HepG2 (cell line): Measurements from ENCODE around the gene ABCA3. TPM values are rescaled to one million over a fixed set of nuclear protein-coding genes. Genes with fewer than 3 reads are reported as not detected.

Source experiments
- AHR ChIP-seq: IDR thresholded peaks from 2 replicates; pipeline ENCODE4 v1.6.1; 2018; ENCODE audit warnings: missing genetic modification reagents, missing compliant biosample characterization
- ETV5 ChIP-seq: IDR thresholded peaks from 2 replicates; pipeline ENCODE4 v1.6.1; 2018; ENCODE audit warnings: missing biosample characterization, missing genetic modification reagents, inconsistent platforms, borderline replicate concordance
- GZF1 ChIP-seq: sonication (generic); formaldehyde crosslinking; IDR thresholded peaks from 2 replicates; pipeline ENCODE4 v1.5.1; 2020; ENCODE audit warnings: mild to moderate bottlenecking, missing genetic modification reagents
- NAIF1 ChIP-seq: sonication (generic); formaldehyde crosslinking; IDR thresholded peaks from 2 replicates; pipeline ENCODE4 v1.5.0; 2020; ENCODE audit warnings: mild to moderate bottlenecking, missing genetic modification reagents, borderline replicate concordance
- NFATC3 ChIP-seq: sonication (generic); formaldehyde crosslinking; IDR thresholded peaks from 2 replicates; pipeline ENCODE4 v1.5.1; 2020; ENCODE audit warnings: mild to moderate bottlenecking, missing genetic modification reagents
- PBX3 ChIP-seq: sonication (generic); formaldehyde crosslinking; IDR thresholded peaks from 2 replicates; pipeline ENCODE4 v1.8.1; 2023; ENCODE audit warnings: missing genetic modification reagents, inconsistent platforms, borderline replicate concordance
- ZBTB39 ChIP-seq: sonication (generic); formaldehyde crosslinking; IDR thresholded peaks from 2 replicates; pipeline ENCODE4 v1.5.0; 2020; ENCODE audit warnings: missing genetic modification reagents
- ZNF136 ChIP-seq: sonication (generic); formaldehyde crosslinking; IDR thresholded peaks from 2 replicates; pipeline ENCODE4 v1.8.1; 2022; ENCODE audit warnings: low read depth, mild to moderate bottlenecking, moderate library complexity, missing genetic modification reagents
- ZNF276 ChIP-seq: sonication (generic); formaldehyde crosslinking; IDR thresholded peaks from 2 replicates; pipeline ENCODE4 v1.4.0; 2020; ENCODE audit warnings: mild to moderate bottlenecking, low read depth, missing genetic modification reagents
- ZNF33B ChIP-seq: sonication (generic); formaldehyde crosslinking; IDR thresholded peaks from 2 replicates; pipeline ENCODE4 v1.5.1; 2020; ENCODE audit warnings: mild to moderate bottlenecking, missing genetic modification reagents
- ZNF354B ChIP-seq: sonication (generic); formaldehyde crosslinking; IDR thresholded peaks from 2 replicates; pipeline ENCODE4 v1.8.0; 2022; ENCODE audit warnings: mild to moderate bottlenecking, missing genetic modification reagents
- ZNF441 ChIP-seq: sonication (generic); formaldehyde crosslinking; IDR thresholded peaks from 2 replicates; pipeline ENCODE4 v1.7.0; 2021; ENCODE audit warnings: missing genetic modification reagents, borderline replicate concordance
- ZNF619 ChIP-seq: sonication (generic); formaldehyde crosslinking; IDR thresholded peaks from 2 replicates; pipeline ENCODE4 v1.4.0; 2020; ENCODE audit warnings: mild to moderate bottlenecking, missing genetic modification reagents
- ZNF879 ChIP-seq: sonication (generic); formaldehyde crosslinking; IDR thresholded peaks from 2 replicates; pipeline ENCODE4 v1.8.1; 2023; ENCODE audit warnings: missing genetic modification reagents
- polyA plus RNA-seq, 8 experiments: library from polyadenylated mRNA; depleted of rRNA in 3 of 8; stranded (reverse) in 7 of 8; unstranded in 1 of 8; fragments of >200 nt; fragmentation: Illumina TruSeq in 4 of 8; extraction: Trizol in 4 of 8; gene quantifications; 2 replicates each; pipeline versions ENCODE4 v1.2.1 to v1.2.3, GENCODE V29; 2011 to 2016; ENCODE audit warnings: low read depth in 4 of 8, missing spikeins in 1 of 8, mixed read lengths in 1 of 8; ENCODE audit not compliant: insufficient read depth in 1 of 8
- total RNA-seq, 5 experiments: library from RNA; depleted of rRNA; stranded (reverse); fragments of >200 nt; fragmentation: Illumina TruSeq; extraction: Trizol; gene quantifications; 2 replicates each; pipeline ENCODE4 v1.2.3, GENCODE V29; 2016; ENCODE audit warnings: low read depth in 1 of 5
- TF ChIP-seq, protein P1 (sequence below): sonication (generic); formaldehyde crosslinking; IDR thresholded peaks from 2 replicates; pipeline ENCODE4 v1.5.1; 2020; ENCODE audit warnings: mild to moderate bottlenecking, missing genetic modification reagents
- TF ChIP-seq, protein P2 (sequence below): sonication (generic); formaldehyde crosslinking; IDR thresholded peaks from 2 replicates; pipeline ENCODE4 v1.4.0; 2020; ENCODE audit warnings: missing genetic modification reagents
- TF ChIP-seq, protein P3 (sequence below): sonication (generic); formaldehyde crosslinking; IDR thresholded peaks from 2 replicates; pipeline ENCODE4 v1.4.0; 2020; ENCODE audit warnings: mild to moderate bottlenecking, low read depth, missing genetic modification reagents

ABCA3 gene
- total and polyA plus RNA-seq, 2 of the 13 experiments (the other 11 are each of a cell fraction or from before 2014, with no cell fraction given): 0.60 to 1.5 TPM

DNA sequence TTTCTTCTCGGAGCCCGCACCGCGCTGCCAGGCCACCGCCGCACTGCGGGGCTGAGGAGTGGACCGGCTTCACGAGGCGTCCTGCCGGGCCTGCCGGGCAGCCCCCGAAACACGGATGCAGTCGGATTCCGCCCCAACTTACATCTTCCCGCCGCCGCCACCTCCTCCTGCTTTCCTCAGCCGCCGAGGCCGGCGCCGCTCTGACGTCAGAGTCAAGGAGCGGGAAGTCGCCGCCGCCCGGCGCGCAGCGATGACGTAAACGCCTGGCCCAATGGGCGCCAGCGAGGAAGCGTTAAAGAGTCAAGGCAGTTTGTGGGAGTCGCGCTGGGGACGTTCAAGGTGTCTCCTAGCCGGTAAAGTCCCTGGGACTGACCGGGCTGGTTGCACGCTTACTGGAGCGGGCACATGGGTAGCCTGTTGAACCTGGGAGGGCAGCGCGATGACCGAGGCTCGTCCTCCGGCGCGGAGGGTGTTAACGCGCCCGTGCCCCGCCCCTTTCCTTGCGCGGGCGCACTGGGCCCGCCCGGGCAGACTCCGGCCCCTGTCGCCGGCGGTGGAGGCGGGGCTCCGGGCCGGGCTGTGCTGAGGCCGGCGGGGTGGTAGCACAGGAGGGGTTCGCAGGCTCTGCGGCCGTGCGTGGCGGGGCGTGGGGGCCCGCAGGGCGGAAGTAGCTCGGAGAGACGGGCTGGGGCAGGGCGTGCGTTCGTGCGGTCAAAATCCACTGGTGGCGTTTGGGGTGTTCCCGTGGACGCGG, 72.4 kb downstream of the ABCA3 start, which contains the start of gene RNPS1 (continued):
- TF ChIP-seq AHR (CRISPR knock-in tag) (peak; percentile 54; the same call in 1 of the 2 replicates), NFATC3 (peak; percentile 67; the same call in 1 of the 2 replicates), ZNF619 (CRISPR knock-in tag) (peak; percentile 76), ZNF354B (CRISPR knock-in tag) (no peak), ZNF136 (CRISPR knock-in tag) (peak; percentile 31; the same call in 1 of the 2 replicates), ZNF33B (CRISPR knock-in tag) (0 out of 2 replicates have a peak, but pooled peaks have one; percentile 65), ZNF879 (CRISPR knock-in tag) (peak; percentile 53; the same call in 1 of the 2 replicates), ZNF441 (CRISPR knock-in tag) (peak; percentile 77; the same call in 1 of the 2 replicates), ETV5 (no peak; the same call in 1 of the 2 replicates), ZNF276 (CRISPR knock-in tag) (peak; percentile 61; the same call in 1 of the 2 replicates), NAIF1 (CRISPR knock-in tag) (no peak), PBX3 (CRISPR knock-in tag) (no peak), ZBTB39 (CRISPR knock-in tag) (no peak), GZF1 (CRISPR knock-in tag) (peak; percentile 29; the same call in 1 of the 2 replicates)
- TF ChIP-seq, protein P1, sequence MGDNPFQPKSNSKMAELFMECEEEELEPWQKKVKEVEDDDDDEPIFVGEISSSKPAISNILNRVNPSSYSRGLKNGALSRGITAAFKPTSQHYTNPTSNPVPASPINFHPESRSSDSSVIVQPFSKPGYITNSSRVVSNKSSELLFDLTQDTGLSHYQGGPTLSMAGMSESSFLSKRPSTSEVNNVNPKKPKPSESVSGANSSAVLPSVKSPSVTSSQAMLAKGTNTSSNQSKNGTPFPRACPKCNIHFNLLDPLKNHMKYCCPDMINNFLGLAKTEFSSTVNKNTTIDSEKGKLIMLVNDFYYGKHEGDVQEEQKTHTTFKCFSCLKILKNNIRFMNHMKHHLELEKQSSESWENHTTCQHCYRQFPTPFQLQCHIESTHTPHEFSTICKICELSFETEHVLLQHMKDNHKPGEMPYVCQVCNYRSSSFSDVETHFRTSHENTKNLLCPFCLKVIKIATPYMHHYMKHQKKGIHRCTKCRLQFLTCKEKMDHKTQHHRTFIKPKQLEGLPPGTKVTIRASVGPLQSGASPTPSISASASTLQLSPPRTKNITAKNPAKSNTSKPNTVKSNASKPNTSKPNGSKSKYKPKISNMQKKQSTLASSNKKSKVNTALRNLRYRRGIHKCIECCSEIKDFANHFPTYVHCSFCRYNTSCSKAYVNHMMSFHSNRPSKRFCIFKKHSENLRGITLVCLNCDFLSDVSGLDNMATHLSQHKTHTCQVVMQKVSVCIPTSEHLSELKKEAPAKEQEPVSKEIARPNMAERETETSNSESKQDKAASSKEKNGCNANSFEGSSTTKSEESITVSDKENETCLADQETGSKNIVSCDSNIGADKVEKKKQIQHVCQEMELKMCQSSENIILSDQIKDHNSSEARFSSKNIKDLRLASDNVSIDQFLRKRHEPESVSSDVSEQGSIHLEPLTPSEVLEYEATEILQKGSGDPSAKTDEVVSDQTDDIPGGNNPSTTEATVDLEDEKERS (CRISPR knock-in tag): peak; percentile 54; the same call in 1 of the 2 replicates
- TF ChIP-seq, protein P2, sequence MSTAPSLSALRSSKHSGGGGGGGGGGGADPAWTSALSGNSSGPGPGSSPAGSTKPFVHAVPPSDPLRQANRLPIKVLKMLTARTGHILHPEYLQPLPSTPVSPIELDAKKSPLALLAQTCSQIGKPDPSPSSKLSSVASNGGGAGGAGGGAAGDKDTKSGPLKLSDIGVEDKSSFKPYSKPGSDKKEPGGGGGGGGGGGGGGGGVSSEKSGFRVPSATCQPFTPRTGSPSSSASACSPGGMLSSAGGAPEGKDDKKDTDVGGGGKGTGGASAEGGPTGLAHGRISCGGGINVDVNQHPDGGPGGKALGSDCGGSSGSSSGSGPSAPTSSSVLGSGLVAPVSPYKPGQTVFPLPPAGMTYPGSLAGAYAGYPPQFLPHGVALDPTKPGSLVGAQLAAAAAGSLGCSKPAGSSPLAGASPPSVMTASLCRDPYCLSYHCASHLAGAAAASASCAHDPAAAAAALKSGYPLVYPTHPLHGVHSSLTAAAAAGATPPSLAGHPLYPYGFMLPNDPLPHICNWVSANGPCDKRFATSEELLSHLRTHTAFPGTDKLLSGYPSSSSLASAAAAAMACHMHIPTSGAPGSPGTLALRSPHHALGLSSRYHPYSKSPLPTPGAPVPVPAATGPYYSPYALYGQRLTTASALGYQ (CRISPR knock-in tag): peak; percentile 61
- TF ChIP-seq, protein P3, sequence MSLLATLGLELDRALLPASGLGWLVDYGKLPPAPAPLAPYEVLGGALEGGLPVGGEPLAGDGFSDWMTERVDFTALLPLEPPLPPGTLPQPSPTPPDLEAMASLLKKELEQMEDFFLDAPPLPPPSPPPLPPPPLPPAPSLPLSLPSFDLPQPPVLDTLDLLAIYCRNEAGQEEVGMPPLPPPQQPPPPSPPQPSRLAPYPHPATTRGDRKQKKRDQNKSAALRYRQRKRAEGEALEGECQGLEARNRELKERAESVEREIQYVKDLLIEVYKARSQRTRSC: no peak
